HepG2 (cell line): Measurements from ENCODE around the gene PCNT. TPM values are rescaled to one million over a fixed set of nuclear protein-coding genes. Genes with fewer than 3 reads are reported as not detected.

ENCODE experiments used
- ATAC-seq: fragments of 200-7000 bp; cut with Tn5 transposase; 3 replicates; pipeline ENCODE4 v1.9.1; 2020; ENCODE audit warnings: mild to moderate bottlenecking, moderate library complexity
- BruUV-seq: library from RNA; stranded (reverse); fragments of 400-500 nt; replicated peaks from 2 replicates; lab custom pipeline; 2021; lab: Mats Ljungman, UMichigan
- CTCF ChIA-PET: fragments of 300-600 bp; formaldehyde crosslinking; extraction: SDS; loops from one replicate; lab custom pipeline; 2021; ENCODE audit warnings: low total read pairs, inconsistent platforms, low intra/inter-chr PET ratio; lab: Yijun Ruan, JAX
- POLR2A ChIA-PET: fragments of 350-600 bp; sonication (Branson Sonifier 250); formaldehyde crosslinking; loops from one replicate; lab custom pipeline; 2020; ENCODE audit warnings: antibody characterized with exemption, inconsistent platforms; lab: Yijun Ruan, JAX
- DNase-seq: peaks from one replicate; pipeline ENCODE4 v3.0.0-alpha.2; 2015; ENCODE audit warnings: low spot score
- FAIRE-seq: peaks from 3 replicates; lab custom pipeline; 2011; peaks lifted over from hg19 to GRCh38; lab: Jason Lieb, UNC
- H2AFZ ChIP-seq: one replicate; pipeline ENCODE4 v1.6.1; 2011; ENCODE audit warnings: low read length, inconsistent platforms
- H3K27ac ChIP-seq: fragments of 300-600 bp; 3 replicates; pipeline ENCODE4 v1.8.0; 2011; ENCODE audit warnings: mixed run types, mild to moderate bottlenecking, mixed read lengths, low read length, inconsistent platforms; ENCODE audit not compliant: insufficient read depth; ENCODE audit errors: extremely low read length
- H3K27me3 ChIP-seq, 2 experiments: fragments of 200-600 bp in 1 of 2; 2 replicates in 1 of 2; 3 replicates in 1 of 2; pipeline versions ENCODE4 v1.6.0 to v1.8.0; 2011; ENCODE audit warnings: low read length in 2 of 2, mild to moderate bottlenecking in 2 of 2, moderate library complexity in 2 of 2, inconsistent platforms in 1 of 2; ENCODE audit not compliant: insufficient read depth in 2 of 2, control insufficient read depth in 1 of 2
- H3K36me3 ChIP-seq, 2 experiments: fragments of 200-600 bp in 1 of 2; replicated peaks in 1 of 2; 2 replicates in 1 of 2; 3 replicates in 1 of 2; pipeline versions ENCODE4 v1.5.1 to v1.8.0; 2011; ENCODE audit warnings: low read length in 2 of 2, inconsistent platforms in 1 of 2; ENCODE audit not compliant: insufficient read depth in 2 of 2, control insufficient read depth in 1 of 2
- H3K4me1 ChIP-seq: 2 replicates; pipeline ENCODE4 v1.5.1; 2012; ENCODE audit warnings: low read length, inconsistent platforms; ENCODE audit not compliant: insufficient read depth
- H3K4me2 ChIP-seq: 2 replicates; pipeline ENCODE4 v1.6.0; 2011; ENCODE audit warnings: low read depth, low read length, inconsistent platforms
- H3K4me3 ChIP-seq, 3 experiments: fragments of 200-600 bp in 1 of 3; sonication (generic), shearing (Covaris generic) in 1 of 3; replicated peaks in 1 of 3; 2 replicates each; pipeline ENCODE4 v1.5.1; 2011 to 2016; ENCODE audit warnings: low read length in 3 of 3, inconsistent platforms in 2 of 3, low read depth in 2 of 3, mild to moderate bottlenecking in 2 of 3, control low read depth in 1 of 3, mixed read lengths in 1 of 3; ENCODE audit not compliant: insufficient read depth in 1 of 3
- H3K79me2 ChIP-seq: one replicate; pipeline ENCODE4 v1.6.1; 2011; ENCODE audit warnings: low read length, inconsistent platforms; ENCODE audit not compliant: insufficient read depth
- H3K9ac ChIP-seq: 2 replicates; pipeline ENCODE4 v1.6.0; 2011; ENCODE audit warnings: mild to moderate bottlenecking, low read depth, low read length, inconsistent platforms; ENCODE audit not compliant: insufficient read depth
- H3K9me3 ChIP-seq: 2 replicates; pipeline ENCODE4 v1.5.1; 2012; ENCODE audit warnings: mild to moderate bottlenecking, low read length
- H4K20me1 ChIP-seq: 2 replicates; pipeline ENCODE4 v1.6.0; 2011; ENCODE audit warnings: inconsistent platforms, mild to moderate bottlenecking, low read length, moderate library complexity; ENCODE audit not compliant: insufficient read depth
- CREM ChIP-seq, 2 experiments: sonication (generic) in 1 of 2; formaldehyde crosslinking in 1 of 2; IDR thresholded peaks; 2 replicates each; pipeline versions ENCODE4 v1.4.0 to v1.6.1; 2016 to 2020; ENCODE audit warnings: antibody characterized with exemption in 1 of 2, mild to moderate bottlenecking in 1 of 2, missing genetic modification reagents in 1 of 2
- ERF ChIP-seq: IDR thresholded peaks from 2 replicates; pipeline ENCODE4 v1.6.1; 2018; ENCODE audit warnings: missing biosample characterization, missing genetic modification reagents
- IRF1 ChIP-seq: sonication (generic); formaldehyde crosslinking; IDR thresholded peaks from 2 replicates; pipeline ENCODE4 v1.4.0; 2020; ENCODE audit warnings: low read depth, mild to moderate bottlenecking, missing genetic modification reagents
- JUN ChIP-seq: sonication (generic); formaldehyde crosslinking; IDR thresholded peaks from 2 replicates; pipeline ENCODE4 v1.4.0; 2020; ENCODE audit warnings: mild to moderate bottlenecking, missing genetic modification reagents
- MAFK ChIP-seq, 2 experiments: IDR thresholded peaks in 1 of 2; conservative IDR thresholded peaks in 1 of 2; 2 replicates each; pipeline ENCODE4 v1.6.1; 2011; ENCODE audit warnings: improper control_type of control experiment in 2 of 2, low read length in 2 of 2
- NR2F2 ChIP-seq: IDR thresholded peaks from 2 replicates; pipeline ENCODE4 v1.6.1; 2012; ENCODE audit warnings: low read depth, inconsistent platforms, borderline replicate concordance
- RXRA ChIP-seq: sonication (generic); formaldehyde crosslinking; IDR thresholded peaks from 2 replicates; pipeline ENCODE4 v1.5.1; 2020; ENCODE audit warnings: missing genetic modification reagents
- SAFB2 ChIP-seq: sonication (generic); formaldehyde crosslinking; IDR thresholded peaks from 2 replicates; pipeline ENCODE4 v1.5.1; 2020; ENCODE audit warnings: missing genetic modification reagents, low read depth, mild to moderate bottlenecking, borderline replicate concordance
- STAT5B ChIP-seq: sonication (generic); formaldehyde crosslinking; IDR thresholded peaks from 2 replicates; pipeline ENCODE4 v1.4.0; 2020; ENCODE audit warnings: missing genetic modification reagents
- ZBTB4 ChIP-seq: sonication (generic); formaldehyde crosslinking; IDR thresholded peaks from 2 replicates; pipeline ENCODE4 v1.4.0; 2020; ENCODE audit warnings: missing genetic modification reagents, mild to moderate bottlenecking, borderline replicate concordance
- WGBS: methylation state at CpG from one replicate; pipeline ENCODE4 v1.1.6; 2017; ENCODE audit warnings: low lambda C conversion rate; 5-methylcytosine and 5-hydroxymethylcytosine counted together
- in situ Hi-C: cut with HindIII; loops from 2 replicates; pipeline ENCODE4 v1.10.0; 2017; ENCODE audit warnings: low pct_unique_long_range_greater_than_20kb; ENCODE audit not compliant: extremely low pct_ligation_motif_present
- intact Hi-C: fragments of 100-400 bp; cut with micrococcal nuclease; formaldehyde crosslinking; loops from one replicate; pipeline ENCODE4 v1.10.0; 2022; ENCODE audit not compliant: unreplicated experiment
- polyA plus RNA-seq, 8 experiments: library from polyadenylated mRNA; depleted of rRNA in 3 of 8; stranded (reverse) in 7 of 8; unstranded in 1 of 8; fragments of >200 nt; fragmentation: Illumina TruSeq in 4 of 8; extraction: Trizol in 4 of 8; gene quantifications; 2 replicates each; pipeline versions ENCODE4 v1.2.1 to v1.2.3, GENCODE V29; 2011 to 2016; ENCODE audit warnings: low read depth in 4 of 8, missing spikeins in 1 of 8, mixed read lengths in 1 of 8; ENCODE audit not compliant: insufficient read depth in 1 of 8
- total RNA-seq, 5 experiments: library from RNA; depleted of rRNA; stranded (reverse); fragments of >200 nt; fragmentation: Illumina TruSeq; extraction: Trizol; gene quantifications; 2 replicates each; pipeline ENCODE4 v1.2.3, GENCODE V29; 2016; ENCODE audit warnings: low read depth in 1 of 5
- TF ChIP-seq, protein P1 (sequence below): sonication (generic); formaldehyde crosslinking; IDR thresholded peaks from 2 replicates; pipeline ENCODE4 v1.4.0; 2020; ENCODE audit warnings: low read depth, mild to moderate bottlenecking, missing genetic modification reagents
- TF ChIP-seq, protein P2 (sequence below): sonication (generic); formaldehyde crosslinking; IDR thresholded peaks from 2 replicates; pipeline ENCODE4 v1.4.0; 2020; ENCODE audit warnings: missing genetic modification reagents
- TF ChIP-seq, protein P3 (sequence below): sonication (generic); formaldehyde crosslinking; IDR thresholded peaks from 2 replicates; pipeline ENCODE4 v1.4.0; 2020; ENCODE audit warnings: mild to moderate bottlenecking, missing genetic modification reagents

PCNT gene
- total and polyA plus RNA-seq, 2 of the 13 experiments (the other 11 are each of a cell fraction or from before 2014, with no cell fraction given): 5.6 to 12.4 TPM

DNA sequence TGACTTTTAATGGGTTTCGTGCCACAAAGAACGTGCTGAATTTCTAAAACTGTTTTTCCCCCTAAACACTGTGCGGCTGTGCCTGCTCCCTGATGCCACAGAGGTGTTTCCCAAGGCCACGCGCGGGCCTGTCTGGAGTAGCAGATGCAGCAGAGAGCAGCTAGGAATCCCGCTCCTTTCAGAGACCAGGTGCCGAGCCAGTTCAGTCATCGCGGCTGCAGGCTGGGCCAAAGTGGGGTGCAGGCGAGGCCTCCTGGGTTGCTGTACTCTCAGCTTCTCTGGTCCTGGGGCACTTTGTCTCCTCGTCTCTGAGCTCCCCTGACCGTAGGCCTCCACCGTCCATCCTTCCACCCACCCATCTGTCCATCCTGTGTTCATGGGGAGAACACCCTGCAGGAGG is 117.4 kb downstream of the PCNT start:
- no peaks in the 10 kb centered on the region for H3K79me2 ChIP-seq
- BruUV-seq: no TSS peak
- peaks cover 12 to 63% of the 10 kb centered on the region in 2 experiments for H3K36me3 ChIP-seq
- H3K27ac ChIP-seq: no peak overlapping the region
- no peaks in the 10 kb centered on the region for H3K9me3 ChIP-seq
- H3K27me3 ChIP-seq: no peaks in the 10 kb centered on the region
- H3K4me3 ChIP-seq: no peak overlapping the region
- intact Hi-C loops (no loop called here), in situ Hi-C loops (no loop called here)
- ATAC-seq (no peak), DNase-seq (no peak), FAIRE-seq (no peak)
- H4K20me1 ChIP-seq: no peaks in the 10 kb centered on the region
- no peaks in the 10 kb centered on the region for H3K4me1 ChIP-seq
- CTCF ChIA-PET: no interaction called here
- H3K4me2 ChIP-seq: no peak overlapping the region
- POLR2A ChIA-PET: no interaction called here
- H2AFZ ChIP-seq: no peak overlapping the region
- no peak overlapping the region for H3K9ac ChIP-seq
- 98% methylated on average over 13 of the region's 14 CpGs for WGBS
- TF ChIP-seq, protein P1, sequence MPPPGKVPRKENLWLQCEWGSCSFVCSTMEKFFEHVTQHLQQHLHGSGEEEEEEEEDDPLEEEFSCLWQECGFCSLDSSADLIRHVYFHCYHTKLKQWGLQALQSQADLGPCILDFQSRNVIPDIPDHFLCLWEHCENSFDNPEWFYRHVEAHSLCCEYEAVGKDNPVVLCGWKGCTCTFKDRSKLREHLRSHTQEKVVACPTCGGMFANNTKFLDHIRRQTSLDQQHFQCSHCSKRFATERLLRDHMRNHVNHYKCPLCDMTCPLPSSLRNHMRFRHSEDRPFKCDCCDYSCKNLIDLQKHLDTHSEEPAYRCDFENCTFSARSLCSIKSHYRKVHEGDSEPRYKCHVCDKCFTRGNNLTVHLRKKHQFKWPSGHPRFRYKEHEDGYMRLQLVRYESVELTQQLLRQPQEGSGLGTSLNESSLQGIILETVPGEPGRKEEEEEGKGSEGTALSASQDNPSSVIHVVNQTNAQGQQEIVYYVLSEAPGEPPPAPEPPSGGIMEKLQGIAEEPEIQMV (CRISPR knock-in tag): no peak
- TF ChIP-seq JUN (CRISPR knock-in tag) (no peak), ZBTB4 (CRISPR knock-in tag) (no peak), STAT5B (CRISPR knock-in tag) (no peak), ERF (no peak), CREM (IDR thresholded peaks at IDR 0.05) (no peak), CREM (CRISPR knock-in tag; IDR thresholded peaks at IDR 0.05) (no peak), RXRA (CRISPR knock-in tag) (no peak), MAFK (conservative IDR thresholded peaks at IDR 0.05 in 1 of 2, IDR thresholded peaks at IDR 0.05 in 1 of 2; ENCODE audit: low read length in 2 of 2) (no peak), NR2F2 (no peak), SAFB2 (CRISPR knock-in tag) (no peak), IRF1 (no peak)
- TF ChIP-seq, protein P2, sequence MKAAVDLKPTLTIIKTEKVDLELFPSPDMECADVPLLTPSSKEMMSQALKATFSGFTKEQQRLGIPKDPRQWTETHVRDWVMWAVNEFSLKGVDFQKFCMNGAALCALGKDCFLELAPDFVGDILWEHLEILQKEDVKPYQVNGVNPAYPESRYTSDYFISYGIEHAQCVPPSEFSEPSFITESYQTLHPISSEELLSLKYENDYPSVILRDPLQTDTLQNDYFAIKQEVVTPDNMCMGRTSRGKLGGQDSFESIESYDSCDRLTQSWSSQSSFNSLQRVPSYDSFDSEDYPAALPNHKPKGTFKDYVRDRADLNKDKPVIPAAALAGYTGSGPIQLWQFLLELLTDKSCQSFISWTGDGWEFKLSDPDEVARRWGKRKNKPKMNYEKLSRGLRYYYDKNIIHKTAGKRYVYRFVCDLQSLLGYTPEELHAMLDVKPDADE (CRISPR knock-in tag): no peak
- TF ChIP-seq, protein P3, sequence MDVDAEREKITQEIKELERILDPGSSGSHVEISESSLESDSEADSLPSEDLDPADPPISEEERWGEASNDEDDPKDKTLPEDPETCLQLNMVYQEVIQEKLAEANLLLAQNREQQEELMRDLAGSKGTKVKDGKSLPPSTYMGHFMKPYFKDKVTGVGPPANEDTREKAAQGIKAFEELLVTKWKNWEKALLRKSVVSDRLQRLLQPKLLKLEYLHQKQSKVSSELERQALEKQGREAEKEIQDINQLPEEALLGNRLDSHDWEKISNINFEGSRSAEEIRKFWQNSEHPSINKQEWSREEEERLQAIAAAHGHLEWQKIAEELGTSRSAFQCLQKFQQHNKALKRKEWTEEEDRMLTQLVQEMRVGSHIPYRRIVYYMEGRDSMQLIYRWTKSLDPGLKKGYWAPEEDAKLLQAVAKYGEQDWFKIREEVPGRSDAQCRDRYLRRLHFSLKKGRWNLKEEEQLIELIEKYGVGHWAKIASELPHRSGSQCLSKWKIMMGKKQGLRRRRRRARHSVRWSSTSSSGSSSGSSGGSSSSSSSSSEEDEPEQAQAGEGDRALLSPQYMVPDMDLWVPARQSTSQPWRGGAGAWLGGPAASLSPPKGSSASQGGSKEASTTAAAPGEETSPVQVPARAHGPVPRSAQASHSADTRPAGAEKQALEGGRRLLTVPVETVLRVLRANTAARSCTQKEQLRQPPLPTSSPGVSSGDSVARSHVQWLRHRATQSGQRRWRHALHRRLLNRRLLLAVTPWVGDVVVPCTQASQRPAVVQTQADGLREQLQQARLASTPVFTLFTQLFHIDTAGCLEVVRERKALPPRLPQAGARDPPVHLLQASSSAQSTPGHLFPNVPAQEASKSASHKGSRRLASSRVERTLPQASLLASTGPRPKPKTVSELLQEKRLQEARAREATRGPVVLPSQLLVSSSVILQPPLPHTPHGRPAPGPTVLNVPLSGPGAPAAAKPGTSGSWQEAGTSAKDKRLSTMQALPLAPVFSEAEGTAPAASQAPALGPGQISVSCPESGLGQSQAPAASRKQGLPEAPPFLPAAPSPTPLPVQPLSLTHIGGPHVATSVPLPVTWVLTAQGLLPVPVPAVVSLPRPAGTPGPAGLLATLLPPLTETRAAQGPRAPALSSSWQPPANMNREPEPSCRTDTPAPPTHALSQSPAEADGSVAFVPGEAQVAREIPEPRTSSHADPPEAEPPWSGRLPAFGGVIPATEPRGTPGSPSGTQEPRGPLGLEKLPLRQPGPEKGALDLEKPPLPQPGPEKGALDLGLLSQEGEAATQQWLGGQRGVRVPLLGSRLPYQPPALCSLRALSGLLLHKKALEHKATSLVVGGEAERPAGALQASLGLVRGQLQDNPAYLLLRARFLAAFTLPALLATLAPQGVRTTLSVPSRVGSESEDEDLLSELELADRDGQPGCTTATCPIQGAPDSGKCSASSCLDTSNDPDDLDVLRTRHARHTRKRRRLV (CRISPR knock-in tag): no peak
